Astrocyte of the spinal cord (primary cell): ENCODE data around the gene ASPG.

Experiments used
- DNase-seq: peaks from one replicate; pipeline ENCODE4 v3.0.0; 2011; ENCODE audit warnings: low read depth, low spot score
- H3K4me3 ChIP-seq: 2 replicates; pipeline ENCODE4 v1.5.1; 2011; ENCODE audit warnings: low read depth, mild to moderate bottlenecking, low read length, moderate library complexity
- in situ Hi-C: cut with HindIII; loops from 2 replicates; pipeline ENCODE4 v1.10.0; 2017; ENCODE audit warnings: low sequenced_read_pairs
- TF ChIP-seq, protein P1 (sequence below): IDR thresholded peaks from 2 replicates; pipeline ENCODE4 v1.5.1; 2012; ENCODE audit warnings: low read depth, mild to moderate bottlenecking, low read length, inconsistent platforms

The ASPG gene

DNA sequence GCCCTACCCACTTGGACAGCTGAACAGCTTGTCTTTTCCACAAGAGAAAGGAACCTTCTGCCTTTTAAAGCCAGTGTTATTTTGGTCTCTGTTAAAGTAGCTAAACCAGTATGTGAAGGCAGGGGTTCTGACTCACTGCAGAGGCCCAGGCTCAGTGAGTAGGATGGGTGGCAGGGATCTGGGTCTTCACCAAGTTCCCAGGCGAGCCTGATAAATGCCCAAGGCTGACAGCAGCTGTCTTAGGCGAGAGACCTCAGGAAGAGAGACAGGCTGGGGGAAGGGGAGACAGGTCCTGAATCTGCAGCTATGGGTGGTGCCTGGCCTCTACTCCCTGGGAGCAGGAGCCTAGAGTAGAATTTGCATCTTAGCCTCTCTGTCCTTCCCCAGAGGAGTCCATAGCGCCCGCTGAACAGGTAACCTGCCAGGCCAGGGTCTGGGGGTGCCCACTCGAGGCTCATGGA is 34.8 kb downstream of the ASPG start:
- no peak for DNase-seq
- TF ChIP-seq, protein P1, sequence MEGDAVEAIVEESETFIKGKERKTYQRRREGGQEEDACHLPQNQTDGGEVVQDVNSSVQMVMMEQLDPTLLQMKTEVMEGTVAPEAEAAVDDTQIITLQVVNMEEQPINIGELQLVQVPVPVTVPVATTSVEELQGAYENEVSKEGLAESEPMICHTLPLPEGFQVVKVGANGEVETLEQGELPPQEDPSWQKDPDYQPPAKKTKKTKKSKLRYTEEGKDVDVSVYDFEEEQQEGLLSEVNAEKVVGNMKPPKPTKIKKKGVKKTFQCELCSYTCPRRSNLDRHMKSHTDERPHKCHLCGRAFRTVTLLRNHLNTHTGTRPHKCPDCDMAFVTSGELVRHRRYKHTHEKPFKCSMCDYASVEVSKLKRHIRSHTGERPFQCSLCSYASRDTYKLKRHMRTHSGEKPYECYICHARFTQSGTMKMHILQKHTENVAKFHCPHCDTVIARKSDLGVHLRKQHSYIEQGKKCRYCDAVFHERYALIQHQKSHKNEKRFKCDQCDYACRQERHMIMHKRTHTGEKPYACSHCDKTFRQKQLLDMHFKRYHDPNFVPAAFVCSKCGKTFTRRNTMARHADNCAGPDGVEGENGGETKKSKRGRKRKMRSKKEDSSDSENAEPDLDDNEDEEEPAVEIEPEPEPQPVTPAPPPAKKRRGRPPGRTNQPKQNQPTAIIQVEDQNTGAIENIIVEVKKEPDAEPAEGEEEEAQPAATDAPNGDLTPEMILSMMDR, result no peak
- in situ Hi-C loops, result no loop called here
- no peak overlapping the region for H3K4me3 ChIP-seq

DNA sequence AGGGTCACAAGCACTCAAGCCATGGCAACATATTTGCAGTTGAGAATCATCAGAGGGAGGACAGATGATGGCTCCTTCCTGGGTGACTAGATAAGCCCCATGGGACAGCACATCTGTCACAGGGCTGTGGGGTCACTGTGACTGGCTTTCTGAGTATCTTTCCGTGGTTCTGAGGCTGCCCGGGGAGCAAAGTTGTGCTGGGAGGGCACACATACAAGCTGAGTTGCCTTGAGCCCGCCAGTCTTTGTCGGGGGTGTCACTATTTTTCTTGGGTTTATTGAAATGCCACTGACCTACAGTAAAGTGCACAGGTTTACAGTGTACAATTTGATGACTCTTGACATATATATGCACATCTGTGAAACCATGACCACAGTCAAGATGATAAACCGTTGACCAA is 35.6 kb downstream of the ASPG start:
- DNase-seq, result no peak
- H3K4me3 ChIP-seq, result no peak overlapping the region
- in situ Hi-C loops, result no loop called here
- TF ChIP-seq, protein P1, result no peak

DNA sequence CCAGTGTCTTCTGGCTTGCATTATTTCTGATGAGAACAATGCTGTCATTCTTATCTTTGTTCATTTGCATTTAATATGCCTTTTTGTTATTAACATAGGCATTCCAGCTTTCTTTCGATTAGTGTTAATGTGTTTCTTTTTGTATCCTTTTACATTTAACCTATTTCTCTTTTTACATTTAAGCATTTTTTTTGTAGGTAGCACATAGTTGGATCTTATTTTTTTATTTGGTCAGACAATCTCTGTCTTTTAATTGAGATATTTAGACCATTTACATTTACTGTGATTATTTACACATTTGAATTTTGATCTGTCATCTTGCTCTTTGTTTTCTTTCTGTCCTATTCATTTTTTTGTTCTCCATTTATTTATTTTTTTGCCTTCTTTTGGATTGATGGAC is 38.4 kb downstream of the ASPG start:
- in situ Hi-C loops, result no loop called here
- TF ChIP-seq, protein P1, result no peak
- no peak overlapping the region for H3K4me3 ChIP-seq

DNA sequence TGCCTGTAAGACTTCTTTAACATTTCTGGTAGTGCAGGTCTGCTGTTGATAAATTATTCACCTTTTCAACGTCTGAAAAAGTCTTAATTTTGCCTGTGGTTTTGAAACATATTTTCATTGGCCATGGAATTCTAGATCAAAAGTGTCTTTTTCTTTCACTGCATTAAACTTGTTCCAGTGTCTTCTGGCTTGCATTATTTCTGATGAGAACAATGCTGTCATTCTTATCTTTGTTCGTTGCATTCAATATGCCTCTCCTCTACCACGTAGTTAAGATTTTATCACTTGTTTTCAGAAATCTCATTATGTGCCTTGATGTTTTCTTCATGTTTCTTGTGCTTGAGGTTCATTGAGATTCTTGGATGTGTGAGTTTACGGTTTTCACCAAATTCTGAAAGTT is 39.5 kb downstream of the ASPG start:
- TF ChIP-seq, protein P1, result no peak
- no peak for DNase-seq
- H3K4me3 ChIP-seq, result no peak overlapping the region
- in situ Hi-C loops, result no loop called here

More for the DNA sequence above, 38.4 kb downstream of the ASPG start:
- no peak for DNase-seq

DNA sequence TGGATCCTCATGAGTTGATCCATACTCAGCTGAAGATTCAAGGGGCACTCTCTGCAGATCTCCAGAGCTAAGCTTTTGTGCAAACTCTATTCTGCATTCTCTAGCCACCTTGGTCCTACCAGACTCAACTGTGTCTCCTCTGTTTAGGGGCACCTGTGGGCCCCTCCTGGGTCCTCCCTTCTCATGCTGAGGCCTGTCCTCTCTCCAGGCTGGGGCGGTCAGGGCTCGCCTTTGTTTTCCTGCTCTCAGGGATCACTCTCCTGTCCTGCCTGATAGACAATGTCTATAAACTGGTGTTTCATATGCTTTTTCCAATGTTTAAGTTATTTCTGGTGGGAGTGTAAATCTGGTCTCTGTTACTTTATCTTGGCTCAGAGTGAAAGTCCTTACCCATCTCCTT is 41.3 kb downstream of the ASPG start:
- H3K4me3 ChIP-seq, result no peak overlapping the region
- TF ChIP-seq, protein P1, result no peak
- no peak for DNase-seq
- in situ Hi-C loops, result no loop called here

DNA sequence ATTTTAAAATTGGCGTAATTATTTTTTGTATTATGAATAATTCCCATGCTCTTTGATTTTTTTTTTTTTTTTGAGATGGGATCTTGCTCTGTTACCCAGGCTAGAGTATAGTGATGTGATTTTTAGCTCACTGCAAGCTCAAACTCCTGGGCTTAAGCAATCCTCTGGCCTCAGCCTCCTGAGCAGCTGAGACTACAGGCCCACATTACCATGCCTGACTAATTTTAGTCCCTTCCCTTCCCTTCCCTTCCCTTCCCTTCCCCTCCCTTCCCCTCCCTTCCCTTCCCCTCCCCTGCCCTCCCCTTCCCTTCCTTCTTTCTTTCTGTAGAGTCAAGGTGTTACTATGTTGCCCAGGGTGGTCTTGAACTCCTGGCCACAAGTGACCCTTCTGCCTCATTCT is 43.5 kb downstream of the ASPG start:
- TF ChIP-seq, protein P1, result no peak
- in situ Hi-C loops, result no loop called here
- no peak for DNase-seq
- no peak overlapping the region for H3K4me3 ChIP-seq

DNA sequence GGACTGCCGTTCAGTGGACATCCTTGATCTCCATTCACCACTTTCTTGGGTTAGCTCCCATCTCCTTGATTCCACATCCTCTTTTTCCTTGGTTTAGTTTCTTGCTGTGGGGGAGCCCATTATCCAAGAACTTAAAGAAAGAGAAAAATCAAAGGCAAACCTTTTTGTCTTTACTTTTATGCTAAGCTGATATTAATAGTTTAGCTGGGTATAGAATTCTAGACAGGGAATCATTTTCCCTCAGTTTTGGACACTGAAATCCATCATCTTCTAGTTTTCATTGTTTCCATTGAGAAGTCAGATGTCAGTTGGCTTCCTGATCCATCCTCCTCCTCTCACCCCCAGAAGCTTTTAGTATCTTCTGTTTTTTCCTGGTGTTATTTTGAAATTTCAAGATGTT is 44.1 kb downstream of the ASPG start:
- no peak for DNase-seq
- in situ Hi-C loops, result no loop called here
- no peak overlapping the region for H3K4me3 ChIP-seq
- TF ChIP-seq, protein P1, result no peak
